Neural progenitor cell (in vitro differentiated cells): ENCODE results near the gene BBS9. TPM values are rescaled to one million over a fixed set of nuclear protein-coding genes. Genes with fewer than 3 reads are reported as not detected.

Experiments
- DNase-seq: peaks from one replicate; pipeline ENCODE4 v3.0.0-alpha.2; 2016; ENCODE audit warnings: low spot score
- H2AFZ ChIP-seq: fragments of 200-600 bp; sonication (generic); replicated peaks from 2 replicates; pipeline ENCODE4 v1.6.1; 2016; ENCODE audit warnings: antibody characterized with exemption
- H3F3A ChIP-seq: fragments of 200-600 bp; sonication (generic); 2 replicates; pipeline ENCODE4 v1.6.1; 2016; ENCODE audit warnings: antibody characterized with exemption, low read depth
- H3K27ac ChIP-seq: fragments of 200-600 bp; sonication (generic); 2 replicates; pipeline ENCODE4 v1.5.1; 2016; ENCODE audit warnings: mild to moderate bottlenecking
- H3K27me3 ChIP-seq: fragments of 200-600 bp; sonication (generic); 2 replicates; pipeline ENCODE4 v1.6.1; 2016; ENCODE audit warnings: mild to moderate bottlenecking, moderate library complexity
- H3K36me3 ChIP-seq: fragments of 200-600 bp; sonication (generic); 2 replicates; pipeline ENCODE4 v1.5.1; 2016
- H3K4me1 ChIP-seq: fragments of 200-600 bp; sonication (generic); 2 replicates; pipeline ENCODE4 v1.6.1; 2016; ENCODE audit warnings: mixed run types
- H3K4me2 ChIP-seq: fragments of 200-600 bp; sonication (generic); 2 replicates; pipeline ENCODE4 v1.6.1; 2016
- H3K4me3 ChIP-seq: fragments of 200-600 bp; sonication (generic); 2 replicates; pipeline ENCODE4 v1.5.1; 2016
- H3K79me2 ChIP-seq: fragments of 200-600 bp; sonication (generic); 2 replicates; pipeline ENCODE4 v1.6.1; 2016; ENCODE audit warnings: low read depth
- H3K9ac ChIP-seq: fragments of 200-600 bp; sonication (generic); 2 replicates; pipeline ENCODE4 v1.6.1; 2016
- H3K9me3 ChIP-seq: fragments of 200-600 bp; sonication (generic); 2 replicates; pipeline ENCODE4 v1.5.1; 2016; ENCODE audit warnings: low read depth
- H4K20me1 ChIP-seq: fragments of 200-600 bp; sonication (generic); 2 replicates; pipeline ENCODE4 v1.6.1; 2016; ENCODE audit warnings: low read depth
- H3K27ac Mint-ChIP-seq: 3 replicates; pipeline ENCODE4 v1.8.0; 2021; ENCODE audit warnings: mixed read lengths
- H3K27me3 Mint-ChIP-seq: 2 replicates; pipeline ENCODE4 v1.8.0; 2022; ENCODE audit warnings: low read depth, mild to moderate bottlenecking, inconsistent platforms, moderate library complexity, mixed read lengths; ENCODE audit not compliant: insufficient read depth
- H3K36me3 Mint-ChIP-seq: 3 replicates; pipeline ENCODE4 v1.8.0; 2021; ENCODE audit warnings: mixed read lengths
- H3K4me1 Mint-ChIP-seq: 3 replicates; pipeline ENCODE4 v1.8.0; 2021; ENCODE audit warnings: mixed read lengths
- H3K4me3 Mint-ChIP-seq: 3 replicates; pipeline ENCODE4 v1.8.0; 2021; ENCODE audit warnings: mild to moderate bottlenecking, moderate library complexity, mixed read lengths
- H3K9me3 Mint-ChIP-seq: 3 replicates; pipeline ENCODE4 v1.8.0; 2020; ENCODE audit warnings: mixed read lengths
- EZH2 ChIP-seq: fragments of 200-600 bp; sonication (generic); IDR thresholded peaks from 2 replicates; pipeline ENCODE4 v1.6.1; 2017; ENCODE audit warnings: antibody characterized with exemption, mild to moderate bottlenecking, moderate library complexity
- EZH2phosphoT487 ChIP-seq: fragments of 200-600 bp; sonication (generic); IDR thresholded peaks from 2 replicates; pipeline ENCODE4 v1.6.1; 2017; ENCODE audit warnings: antibody characterized with exemption
- total RNA-seq: library from RNA; depleted of rRNA; stranded (reverse); fragments of >200 nt; gene quantifications from 2 replicates; pipeline ENCODE4 v1.2.3, GENCODE V29; 2015; ENCODE audit warnings: low replicate concordance
- TF ChIP-seq, protein P1 (sequence below): fragments of 200-600 bp; sonication (generic); IDR thresholded peaks from 2 replicates; pipeline ENCODE4 v1.5.1; 2017; ENCODE audit warnings: antibody characterized with exemption, mild to moderate bottlenecking

Gene BBS9
- total RNA-seq, 1 donor from 2014 or later, result 40.3 TPM

DNA sequence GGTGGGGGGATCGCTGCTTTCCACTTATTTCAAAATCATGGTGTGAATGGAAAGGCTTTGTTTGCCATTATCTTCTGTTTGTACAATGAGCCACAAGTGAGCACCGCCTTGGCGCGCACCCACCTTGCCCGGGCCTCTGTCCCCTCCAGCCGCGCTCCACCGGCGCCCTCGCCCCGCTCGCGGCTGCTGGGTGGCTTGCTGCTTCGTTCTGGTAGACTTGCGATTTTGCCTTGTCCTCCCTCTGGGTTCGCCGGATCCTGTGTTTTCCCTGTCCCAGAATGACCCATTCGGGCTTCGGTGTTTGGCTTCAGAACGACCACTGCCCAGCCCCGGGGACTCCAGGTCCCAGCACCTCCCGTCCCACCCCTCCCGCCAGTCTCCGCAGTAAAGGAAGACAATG lies 503.0 kb downstream of the BBS9 start:
- Histone ChIP-seq H3K4me1 (peaks cover 56% of the 10 kb centered on the region), H3K9me3 (no peaks in the 10 kb centered on the region), H3K36me3 (no peaks in the 10 kb centered on the region), H4K20me1 (no peaks in the 10 kb centered on the region), H3K9ac (no peak overlapping the region), H3K4me2 (peak overlapping the region; percentile 33), H3K27ac (peak overlapping the region; percentile 92), H2AFZ (no peak overlapping the region), H3K79me2 (no peaks in the 10 kb centered on the region), H3K27me3 (no peaks in the 10 kb centered on the region), H3F3A (peaks cover 33% of the 10 kb centered on the region), H3K4me3 (no peak overlapping the region)
- Mint-ChIP-seq H3K27me3 (peaks cover 2% of the 10 kb centered on the region), H3K36me3 (no peaks in the 10 kb centered on the region), H3K27ac (no peak overlapping the region), H3K4me3 (no peak overlapping the region), H3K4me1 (peaks cover 23% of the 10 kb centered on the region), H3K9me3 (peaks cover 2% of the 10 kb centered on the region)
- TF ChIP-seq EZH2phosphoT487 (no peak), EZH2 (no peak)
- TF ChIP-seq, protein P1, sequence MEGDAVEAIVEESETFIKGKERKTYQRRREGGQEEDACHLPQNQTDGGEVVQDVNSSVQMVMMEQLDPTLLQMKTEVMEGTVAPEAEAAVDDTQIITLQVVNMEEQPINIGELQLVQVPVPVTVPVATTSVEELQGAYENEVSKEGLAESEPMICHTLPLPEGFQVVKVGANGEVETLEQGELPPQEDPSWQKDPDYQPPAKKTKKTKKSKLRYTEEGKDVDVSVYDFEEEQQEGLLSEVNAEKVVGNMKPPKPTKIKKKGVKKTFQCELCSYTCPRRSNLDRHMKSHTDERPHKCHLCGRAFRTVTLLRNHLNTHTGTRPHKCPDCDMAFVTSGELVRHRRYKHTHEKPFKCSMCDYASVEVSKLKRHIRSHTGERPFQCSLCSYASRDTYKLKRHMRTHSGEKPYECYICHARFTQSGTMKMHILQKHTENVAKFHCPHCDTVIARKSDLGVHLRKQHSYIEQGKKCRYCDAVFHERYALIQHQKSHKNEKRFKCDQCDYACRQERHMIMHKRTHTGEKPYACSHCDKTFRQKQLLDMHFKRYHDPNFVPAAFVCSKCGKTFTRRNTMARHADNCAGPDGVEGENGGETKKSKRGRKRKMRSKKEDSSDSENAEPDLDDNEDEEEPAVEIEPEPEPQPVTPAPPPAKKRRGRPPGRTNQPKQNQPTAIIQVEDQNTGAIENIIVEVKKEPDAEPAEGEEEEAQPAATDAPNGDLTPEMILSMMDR, result no peak
- peak; percentile 42 for DNase-seq

DNA sequence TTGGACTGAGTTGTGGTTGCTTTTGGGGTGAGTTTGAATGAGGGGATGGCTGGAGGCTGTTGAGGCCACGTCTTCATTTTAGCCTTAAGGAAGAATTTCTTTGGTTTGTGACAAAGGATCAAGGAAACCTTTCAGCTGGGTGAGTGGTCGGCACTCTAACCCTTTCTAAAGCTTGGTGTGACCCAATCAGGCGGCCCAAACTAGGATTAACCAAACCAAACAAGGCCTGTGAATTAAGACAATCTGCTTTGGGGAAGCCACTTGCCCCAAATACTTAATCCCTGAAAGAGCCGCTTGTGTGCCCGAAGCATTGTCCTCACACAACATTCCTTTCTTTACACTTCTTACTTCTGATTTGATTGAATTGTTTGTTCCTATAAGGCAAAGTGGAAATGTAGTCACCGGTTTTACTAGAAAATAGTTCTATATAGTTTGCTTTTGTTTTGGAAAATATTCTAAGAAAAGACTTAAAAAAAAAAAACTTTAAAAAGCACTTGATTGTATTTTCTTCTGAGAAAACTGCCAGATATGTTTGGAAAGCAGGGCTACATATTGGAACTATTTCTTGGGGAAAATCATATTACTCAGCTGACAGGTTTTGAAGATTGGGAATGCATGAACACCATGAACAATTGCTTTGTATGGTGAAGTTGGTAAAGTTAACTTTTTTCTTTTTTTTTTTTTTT lies 503.6 kb downstream of the BBS9 start:
- H3K9ac ChIP-seq, result no peak overlapping the region
- H3K36me3 ChIP-seq, result no peaks in the 10 kb centered on the region
- DNase-seq, result peak; percentile 85
- TF ChIP-seq EZH2phosphoT487 (no peak), EZH2 (no peak)
- TF ChIP-seq, protein P1, result no peak
- H3K4me1 Mint-ChIP-seq, result peaks cover 23% of the 10 kb centered on the region
- H3K27me3 ChIP-seq, result no peaks in the 10 kb centered on the region
- H3K4me2 ChIP-seq, result peak overlapping the region; percentile 33
- H3K27ac Mint-ChIP-seq, result no peak overlapping the region
- no peaks in the 10 kb centered on the region for H3K9me3 ChIP-seq
- H3K79me2 ChIP-seq, result no peaks in the 10 kb centered on the region
- peaks cover 33% of the 10 kb centered on the region for H3F3A ChIP-seq
- H3K4me3 Mint-ChIP-seq, result no peak overlapping the region
- peak overlapping the region; percentile 92 for H3K27ac ChIP-seq
- H2AFZ ChIP-seq, result no peak overlapping the region
- peaks cover 2% of the 10 kb centered on the region for H3K9me3 Mint-ChIP-seq
- no peaks in the 10 kb centered on the region for H4K20me1 ChIP-seq
- H3K4me3 ChIP-seq, result no peak overlapping the region
- H3K27me3 Mint-ChIP-seq, result peaks cover 2% of the 10 kb centered on the region
- H3K36me3 Mint-ChIP-seq, result no peaks in the 10 kb centered on the region
- peaks cover 56% of the 10 kb centered on the region for H3K4me1 ChIP-seq

DNA sequence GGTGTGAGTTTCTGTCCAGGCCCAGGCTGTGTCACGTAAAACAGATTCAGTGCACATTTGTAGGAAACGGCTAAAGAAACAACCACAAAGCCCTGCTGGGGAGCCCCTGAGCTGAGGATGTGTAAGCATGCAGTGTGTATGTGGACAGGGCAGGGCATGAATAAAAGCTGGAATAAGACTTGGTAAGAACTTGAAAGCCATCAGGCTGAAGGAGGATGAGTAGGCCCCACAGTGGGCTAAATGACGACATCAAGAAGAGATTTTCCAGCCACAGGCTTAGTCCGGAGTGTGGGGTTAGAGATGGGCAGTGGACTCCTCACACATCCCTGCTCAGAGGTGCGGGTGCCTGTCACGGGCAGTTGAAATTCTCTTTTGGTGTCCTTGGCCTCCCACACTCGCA lies 505.2 kb downstream of the BBS9 start:
- no peak overlapping the region for H2AFZ ChIP-seq
- H3K9me3 ChIP-seq, result no peaks in the 10 kb centered on the region
- no peaks in the 10 kb centered on the region for H4K20me1 ChIP-seq
- H3K79me2 ChIP-seq, result no peaks in the 10 kb centered on the region
- H3K4me1 ChIP-seq, result peaks cover 58% of the 10 kb centered on the region
- H3K27me3 ChIP-seq, result no peaks in the 10 kb centered on the region
- H3K36me3 ChIP-seq, result no peaks in the 10 kb centered on the region
- H3K27ac ChIP-seq, result no peak overlapping the region
- no peak for DNase-seq
- H3K36me3 Mint-ChIP-seq, result no peaks in the 10 kb centered on the region
- H3K4me3 Mint-ChIP-seq, result no peak overlapping the region
- no peak overlapping the region for H3K9ac ChIP-seq
- no peak overlapping the region for H3K27ac Mint-ChIP-seq
- H3K4me1 Mint-ChIP-seq, result peaks cover 20% of the 10 kb centered on the region
- no peak overlapping the region for H3K4me2 ChIP-seq
- H3K27me3 Mint-ChIP-seq, result peaks cover 2% of the 10 kb centered on the region
- no peak overlapping the region for H3K4me3 ChIP-seq
- no peak for TF ChIP-seq EZH2
- TF ChIP-seq EZH2phosphoT487, result no peak
- TF ChIP-seq, protein P1, result no peak
- H3F3A ChIP-seq, result peaks cover 33% of the 10 kb centered on the region
- peaks cover 2% of the 10 kb centered on the region for H3K9me3 Mint-ChIP-seq
